HG02763 (cell line): ENCODE results near the gene DTX1.

Experiments
- ATAC-seq: cut with Tn5 transposase; IDR thresholded peaks from one replicate; pipeline ENCODE4 v1.9.1; 2021; ENCODE audit warnings: mild to moderate bottlenecking, moderate library complexity; ENCODE audit not compliant: unreplicated experiment

Gene DTX1

DNA sequence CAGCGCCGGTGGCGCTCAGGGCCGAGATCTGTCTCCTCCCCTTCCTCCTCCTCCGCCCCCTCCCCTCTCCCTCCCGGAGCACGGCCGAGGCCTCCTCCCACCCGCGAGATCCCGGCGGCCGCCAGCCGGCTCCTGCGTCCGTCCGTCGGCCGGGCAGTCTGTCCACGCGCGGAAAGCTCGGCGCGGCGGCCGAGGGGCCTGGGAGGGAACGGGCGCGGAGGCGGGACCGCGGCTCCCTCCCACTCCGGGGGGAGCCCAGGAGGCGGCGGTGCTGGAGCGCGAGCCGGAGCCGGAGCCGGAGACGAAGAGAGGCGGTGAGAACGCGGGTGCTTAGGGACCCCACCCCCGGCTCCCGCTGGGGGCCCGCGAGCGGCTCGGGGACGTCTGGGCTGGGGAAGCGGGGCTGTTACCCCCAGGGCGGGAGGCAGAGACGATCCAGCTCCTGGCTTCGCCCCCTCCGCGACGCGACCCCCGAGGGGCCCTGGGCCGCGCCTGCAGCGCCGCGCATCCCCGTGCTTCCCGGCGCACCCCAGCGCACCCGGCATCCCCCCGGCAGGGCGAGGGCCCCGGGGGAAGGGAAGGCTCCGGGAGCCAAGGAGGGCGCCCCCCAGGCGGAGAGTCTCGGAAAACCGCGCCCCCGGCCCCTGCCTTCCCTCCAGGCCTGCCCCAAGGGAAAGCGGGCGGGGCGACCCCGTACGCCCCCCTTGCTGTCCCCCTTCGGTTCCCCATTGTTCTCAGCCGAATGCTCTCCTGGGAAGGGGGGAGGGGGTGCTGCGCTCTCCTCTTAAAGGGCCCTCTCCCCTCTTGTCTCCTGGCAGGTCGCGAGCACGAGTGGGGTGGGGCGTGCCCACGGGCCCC is at the start of gene DTX1:
DTX1 (plus strand) TSS at position 100 of the 858 bp plus-strand sequence. CDS start 1,463 bp downstream, outside the sequence.
- ATAC-seq: no peak

DNA sequence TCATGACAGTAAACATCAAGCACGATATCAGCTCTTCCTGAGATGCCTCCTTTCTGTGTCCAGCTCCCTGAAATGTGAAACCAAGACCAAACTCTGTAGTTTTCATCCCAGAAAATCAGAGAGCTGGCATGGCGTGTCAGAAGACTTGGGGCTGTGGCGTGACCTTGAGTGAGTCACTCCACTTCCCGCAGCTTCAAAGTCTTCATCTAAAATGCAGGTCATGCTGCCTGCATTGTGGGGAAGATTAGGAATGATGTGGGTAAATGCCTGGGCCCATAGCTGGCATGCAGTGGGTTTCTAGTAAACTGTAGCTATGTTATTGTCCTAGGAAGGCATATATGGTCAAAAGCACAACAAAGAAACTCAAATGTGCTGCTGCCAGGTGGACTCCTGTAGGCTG is 49.4 kb upstream of the DTX1 start:
- no peak for ATAC-seq

DNA sequence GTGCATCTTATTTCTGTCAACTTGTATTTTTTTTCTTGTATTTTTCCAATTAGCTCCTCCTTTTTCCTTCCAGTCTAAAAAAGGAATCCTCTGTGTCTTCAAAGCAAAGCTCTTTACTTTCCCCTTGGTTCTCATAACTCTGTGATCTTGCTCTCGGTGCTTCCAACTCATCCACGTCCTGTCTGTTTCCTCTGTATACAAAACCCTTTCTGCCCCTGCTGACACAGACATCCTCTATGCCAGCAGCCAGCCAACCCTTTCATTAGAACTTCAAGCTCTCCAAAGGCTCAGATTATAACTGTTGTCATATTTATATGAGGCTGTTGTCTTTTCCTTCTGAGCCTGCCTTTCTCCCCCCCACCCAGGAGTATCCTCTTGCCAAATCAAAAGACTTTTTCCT is 45.8 kb upstream of the DTX1 start:
- ATAC-seq: no peak

DNA sequence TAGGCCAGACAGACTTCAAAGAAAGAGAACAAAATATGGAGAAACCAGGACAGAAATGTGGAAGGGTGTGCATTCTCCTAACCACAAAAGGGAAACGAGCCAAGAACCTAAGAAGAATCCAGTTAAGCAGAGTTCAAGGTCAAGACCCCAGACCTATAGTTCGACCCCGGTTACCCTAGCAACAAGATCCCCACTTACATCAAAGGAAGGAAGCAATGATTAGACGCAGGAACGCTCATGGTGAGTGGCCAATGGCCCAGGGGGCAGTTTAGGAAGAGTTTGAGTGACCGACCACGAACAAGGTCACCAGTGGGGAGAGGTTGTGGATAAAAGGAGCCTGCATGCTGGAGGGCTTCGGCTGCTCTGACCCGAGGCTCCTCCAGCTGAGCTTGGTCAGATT is 42.0 kb upstream of the DTX1 start:
- no peak for ATAC-seq

DNA sequence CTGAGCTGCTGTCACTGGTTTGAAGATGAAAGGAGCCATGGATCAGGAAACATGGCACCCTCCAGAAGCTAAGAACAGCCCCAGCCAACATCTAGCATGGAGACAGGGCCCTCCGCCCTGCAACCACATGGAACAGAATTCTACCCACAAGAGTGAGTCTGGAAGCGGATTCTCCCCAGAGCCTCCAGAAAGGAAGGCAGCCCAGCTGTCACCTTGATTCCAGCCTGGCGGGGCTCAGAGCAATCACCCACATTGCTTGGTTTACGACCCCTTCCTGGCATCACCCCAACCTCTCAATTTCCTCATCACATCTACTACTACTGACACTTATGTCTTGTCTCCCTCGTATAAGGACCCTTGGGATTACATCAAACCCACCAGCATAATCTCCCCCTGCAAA is 39.7 kb upstream of the DTX1 start:
- no peak for ATAC-seq

DNA sequence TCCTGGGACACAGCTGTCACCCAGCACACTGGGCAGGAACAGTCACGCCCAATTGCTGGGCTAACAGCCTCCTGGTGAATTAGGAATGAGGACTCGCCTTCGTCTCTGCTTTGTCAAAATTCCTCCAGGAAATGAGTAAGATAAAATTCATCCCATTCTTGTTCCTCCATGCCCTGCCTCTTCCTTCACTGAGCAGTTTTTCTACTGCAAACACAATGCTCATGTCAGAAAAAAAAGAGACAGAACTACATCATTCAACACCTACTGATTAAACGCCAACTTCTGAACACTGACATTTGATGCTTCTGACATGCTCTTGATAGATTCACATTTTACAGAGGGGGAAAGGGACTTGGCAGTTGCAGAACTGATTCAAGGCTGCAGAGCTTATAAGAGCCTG is 37.5 kb upstream of the DTX1 start:
- ATAC-seq: no peak

DNA sequence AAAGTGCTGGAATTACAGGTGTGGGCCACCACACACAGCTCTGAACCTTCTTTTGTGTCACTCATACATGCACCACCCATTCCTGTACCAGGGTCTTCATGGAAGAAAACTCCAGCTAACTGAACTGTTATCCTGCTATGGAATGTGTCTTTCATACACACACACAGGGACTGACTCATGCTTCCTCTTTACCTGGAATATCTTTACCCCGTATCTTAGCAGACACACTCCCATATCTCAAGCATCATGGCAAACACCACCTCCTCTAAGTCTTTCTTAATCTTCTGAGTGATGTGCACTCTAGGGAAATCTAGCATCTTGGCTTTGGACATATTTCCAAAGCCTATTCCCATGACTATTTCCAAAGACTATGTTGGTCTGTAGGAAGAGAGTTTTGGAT is 35.0 kb upstream of the DTX1 start:
- no peak for ATAC-seq

DNA sequence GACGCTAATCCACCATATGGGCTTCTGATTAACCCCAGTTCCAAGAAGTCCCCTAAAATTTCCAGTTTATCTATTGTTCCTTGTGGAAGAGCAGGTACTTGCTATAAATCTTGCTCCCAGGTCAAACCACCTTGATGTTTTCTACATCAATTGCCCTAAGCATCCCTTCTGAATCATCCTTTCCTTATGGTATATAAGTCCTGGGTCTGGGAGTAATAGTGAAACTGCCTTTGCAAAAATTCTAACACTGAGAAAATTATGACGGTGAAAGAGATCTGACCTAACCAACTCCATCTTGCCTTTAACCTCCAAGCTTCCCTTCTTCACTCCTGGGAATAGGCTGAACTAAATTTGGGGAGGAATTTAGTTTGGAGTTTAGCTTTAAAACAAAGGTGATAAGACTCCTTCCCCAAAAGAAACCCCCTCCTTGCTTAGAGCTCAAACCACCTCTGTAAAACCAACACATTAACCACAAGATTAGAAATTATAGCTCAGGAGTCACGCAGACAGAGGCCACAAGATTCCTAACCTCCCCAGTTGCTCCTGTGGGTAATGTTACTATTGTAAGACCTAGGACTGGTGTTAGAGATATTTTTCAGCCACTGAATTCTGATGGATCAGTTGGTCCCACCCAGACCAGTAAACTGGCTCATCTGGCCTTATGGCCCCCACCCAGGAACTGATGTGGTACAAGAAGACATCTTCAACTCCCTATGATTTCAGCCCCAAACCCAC is 33.8 kb upstream of the DTX1 start:
- no peak for ATAC-seq

DNA sequence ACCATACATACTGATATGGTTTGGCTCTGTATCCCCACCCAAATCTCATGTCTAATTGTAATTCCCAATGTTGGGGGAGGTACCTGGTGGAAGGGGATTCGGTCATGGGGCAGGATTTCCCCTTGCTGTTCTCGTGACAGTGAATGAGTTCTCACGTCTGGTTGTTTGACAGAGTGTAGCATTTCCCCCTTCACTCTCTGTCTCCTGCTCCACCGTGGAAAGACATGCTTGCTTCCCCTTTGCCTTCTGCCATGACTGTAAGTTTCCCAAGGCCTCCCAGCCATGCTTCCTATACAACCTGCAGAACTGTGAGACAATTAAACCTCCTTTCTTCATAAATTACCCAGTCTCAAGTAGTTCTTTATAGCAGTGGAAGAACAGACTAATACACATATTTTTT is 28.8 kb upstream of the DTX1 start:
- no peak for ATAC-seq

DNA sequence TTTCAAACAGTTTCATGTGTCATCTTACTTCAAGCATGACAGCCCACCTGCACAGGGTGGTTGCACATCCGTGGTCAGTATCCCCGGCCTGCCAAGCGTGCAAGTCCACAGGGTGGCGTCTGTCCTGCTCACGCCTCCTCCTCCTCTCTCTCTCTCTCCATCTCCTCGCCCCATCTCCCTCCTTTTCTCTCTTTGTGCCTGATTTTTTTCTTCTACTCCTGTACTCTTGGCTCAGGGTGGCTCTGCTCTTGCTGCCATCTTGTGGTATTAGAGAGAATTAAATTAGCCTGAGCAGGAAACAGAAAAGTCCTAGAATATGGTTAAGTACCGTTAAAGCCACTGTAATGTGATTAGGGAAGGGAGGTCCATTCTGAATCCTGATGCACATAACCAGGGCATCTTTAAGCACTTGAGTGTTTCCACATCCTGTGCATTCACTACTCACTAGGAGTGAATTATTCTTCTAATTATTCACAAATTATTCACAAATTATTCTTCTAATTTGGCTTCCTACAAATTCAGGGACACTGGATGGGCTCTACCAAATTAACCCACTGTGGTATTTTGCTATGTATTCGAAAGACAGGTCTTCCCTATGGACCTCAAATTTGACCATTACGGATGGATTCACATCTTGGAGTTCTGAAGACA is 25.5 kb upstream of the DTX1 start:
- ATAC-seq: no peak

DNA sequence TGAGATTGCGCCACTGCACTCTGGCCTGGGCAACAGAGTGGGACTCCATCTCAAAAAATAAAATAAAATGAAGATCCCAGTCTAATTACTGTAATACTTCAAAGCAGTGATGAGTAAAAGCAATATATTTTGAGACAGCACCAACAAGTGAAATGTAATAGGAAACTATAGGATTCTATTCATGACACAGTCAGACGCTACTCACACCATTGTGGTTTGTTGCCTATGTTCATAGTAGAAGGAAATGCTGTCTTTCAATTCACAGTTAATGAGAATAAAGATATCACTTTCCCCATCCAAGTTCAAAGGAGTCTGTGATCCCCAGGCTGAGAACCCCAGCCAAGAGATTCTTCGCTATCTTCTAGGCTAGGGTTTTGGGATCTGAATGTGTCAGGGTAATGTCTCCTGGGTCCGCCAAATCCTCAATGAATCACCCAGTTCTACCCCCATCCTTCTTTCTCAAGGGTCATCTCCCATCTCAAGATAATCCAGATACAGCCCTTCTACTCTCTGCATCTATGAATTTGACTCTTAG is 16.6 kb upstream of the DTX1 start:
- ATAC-seq: no peak

DNA sequence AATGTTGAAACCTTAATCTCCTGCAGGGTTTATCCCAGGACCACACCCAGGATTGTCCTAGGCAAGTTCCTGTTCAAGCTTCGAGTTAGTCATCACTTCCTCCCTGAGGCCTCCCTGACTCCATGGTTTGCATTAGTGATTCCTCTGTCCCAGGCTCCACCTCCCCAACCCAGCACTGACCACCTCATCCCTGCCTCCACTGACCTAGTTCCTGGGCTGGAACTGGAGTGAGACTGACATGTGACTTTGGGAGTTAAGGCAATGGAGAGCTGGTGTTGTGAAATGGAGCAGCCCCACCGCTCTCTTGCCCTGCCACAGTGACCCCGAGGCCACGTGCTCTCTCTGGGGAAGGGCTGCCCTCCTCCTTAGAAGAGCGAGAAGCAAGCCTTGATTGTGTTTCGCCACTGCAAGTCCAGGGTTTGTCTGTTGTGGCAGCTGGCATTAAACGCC is 15.8 kb upstream of the DTX1 start:
- no peak for ATAC-seq

DNA sequence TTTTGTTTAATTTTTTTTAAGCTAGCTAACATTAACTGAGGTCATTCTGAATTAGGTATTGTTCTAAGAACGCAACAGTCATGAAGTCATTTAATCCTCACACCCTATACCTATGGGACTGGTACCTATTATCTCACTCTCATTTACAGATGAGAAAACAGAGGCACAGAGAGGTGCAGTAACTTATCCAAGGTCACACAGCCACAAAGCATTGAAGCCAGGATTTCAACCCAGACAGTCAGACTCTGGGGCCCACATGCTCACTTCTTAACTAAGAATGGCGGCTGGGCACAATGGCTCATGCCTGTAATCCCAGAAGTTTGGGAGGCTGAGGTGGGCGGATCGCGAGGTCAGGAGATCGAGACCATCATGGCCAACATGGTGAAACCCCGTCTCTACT is 15.0 kb upstream of the DTX1 start:
- ATAC-seq: no peak

DNA sequence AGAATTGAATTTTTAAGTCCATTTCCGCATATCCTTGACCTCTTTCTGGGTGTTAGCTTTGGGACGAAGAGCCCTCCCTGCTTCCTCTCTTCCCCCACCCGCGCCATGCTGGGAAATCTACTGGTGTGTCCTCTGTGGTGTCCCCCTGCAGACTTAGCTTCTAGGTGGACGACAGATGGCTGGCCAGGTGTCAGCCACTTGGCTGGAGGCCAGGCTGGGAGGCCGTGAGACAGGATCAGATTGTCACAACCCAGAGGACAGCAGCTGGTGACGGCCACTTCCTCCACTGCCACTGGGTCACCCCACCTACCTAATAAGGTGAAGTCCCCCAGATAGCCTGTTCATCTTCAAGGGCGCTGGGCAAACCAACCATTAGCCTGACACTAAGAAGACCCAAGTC is 13.3 kb upstream of the DTX1 start:
- no peak for ATAC-seq

DNA sequence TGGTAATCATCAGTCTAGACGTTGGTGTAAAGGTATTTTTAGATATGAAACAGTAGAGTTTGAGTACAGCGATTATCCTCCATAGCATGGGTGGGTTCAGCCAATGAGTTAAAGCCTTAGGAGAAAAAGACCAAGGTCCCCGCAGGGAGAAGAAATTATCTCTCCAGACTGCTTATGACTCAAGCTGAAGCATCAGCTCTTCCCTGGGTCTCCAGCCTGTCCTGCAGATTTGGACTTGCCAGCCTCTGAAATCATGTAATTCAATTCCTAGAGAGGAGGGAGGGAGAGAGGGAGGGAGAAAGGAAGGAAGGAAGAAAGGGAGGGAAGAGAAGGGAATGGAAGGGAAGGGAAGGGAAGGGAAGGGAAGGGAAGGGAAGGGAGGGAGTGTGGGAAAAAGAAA is 12.0 kb upstream of the DTX1 start:
- ATAC-seq: no peak

DNA sequence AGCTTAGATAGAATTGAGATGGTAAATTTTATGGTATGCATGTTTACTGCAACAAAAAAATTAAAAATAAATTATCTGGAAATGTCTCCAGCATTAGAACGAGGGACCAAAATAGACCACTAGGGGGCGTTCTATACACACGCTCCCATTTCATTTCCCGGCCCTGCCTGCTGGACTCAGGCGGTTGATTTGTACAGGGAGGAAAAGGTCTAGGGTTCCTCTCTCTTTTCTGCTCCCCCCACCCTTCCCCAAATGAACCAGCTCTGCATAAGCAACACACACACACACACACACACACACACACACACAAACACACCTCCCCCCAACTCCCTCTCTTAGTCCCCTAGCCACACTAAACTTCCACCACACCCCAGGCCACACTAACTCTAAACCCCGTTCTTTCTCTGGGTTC is 7.8 kb upstream of the DTX1 start:
- ATAC-seq: no peak

DNA sequence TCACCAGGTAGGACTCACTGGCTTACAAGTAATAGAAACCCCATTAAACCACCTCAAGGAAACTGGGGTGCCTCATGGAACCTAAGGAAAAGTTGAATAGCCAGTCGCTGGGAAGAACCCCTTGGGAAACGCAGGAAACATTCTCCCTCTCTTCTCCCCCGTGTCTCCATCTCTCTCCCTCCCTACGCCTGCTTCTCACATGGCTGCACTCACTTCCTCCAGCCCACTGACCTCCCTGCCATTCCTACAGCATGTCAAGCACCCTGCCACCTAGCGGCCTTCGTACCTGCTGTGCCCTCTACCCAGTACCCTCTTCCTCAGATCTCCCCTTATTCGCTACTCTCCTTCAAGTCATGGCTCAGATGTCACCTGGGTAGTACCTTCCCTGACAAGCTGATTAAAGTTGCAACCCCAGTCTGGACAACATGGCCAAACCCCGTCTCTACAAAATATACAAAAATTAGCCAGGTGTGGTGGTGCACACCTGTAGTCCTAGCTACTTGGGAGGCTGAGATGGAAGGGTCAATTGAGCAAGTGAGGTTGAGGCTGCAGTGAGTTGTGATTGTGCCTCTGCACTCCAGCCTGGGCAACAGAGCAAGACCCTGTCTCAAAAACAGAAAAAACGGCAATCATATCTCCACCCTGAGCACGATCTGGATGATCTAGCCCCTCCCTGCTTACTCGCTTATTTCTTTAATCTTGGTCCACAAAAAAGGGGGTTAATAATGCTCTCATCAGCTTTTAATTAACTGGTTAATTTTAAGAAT is 6.4 kb upstream of the DTX1 start:
- ATAC-seq: no peak

DNA sequence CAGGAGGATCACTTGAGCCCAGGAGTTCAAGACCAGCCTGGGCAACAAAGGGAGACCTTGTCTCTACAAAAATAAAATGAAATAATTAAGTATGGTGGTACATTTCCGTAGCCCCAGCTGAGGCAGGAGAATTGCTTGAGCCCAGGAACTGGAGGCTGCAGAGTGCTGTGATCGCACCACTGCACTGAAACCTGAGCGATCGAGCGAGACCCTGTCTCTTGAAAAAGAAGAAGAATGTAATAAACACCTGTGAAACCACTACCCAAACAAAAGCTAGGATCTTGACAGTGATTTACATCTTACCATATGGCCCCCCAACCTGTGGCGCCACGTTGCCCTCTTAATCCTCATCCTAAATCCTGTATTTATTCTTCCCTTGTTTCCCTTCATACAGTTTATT is 5.7 kb upstream of the DTX1 start:
- no peak for ATAC-seq

DNA sequence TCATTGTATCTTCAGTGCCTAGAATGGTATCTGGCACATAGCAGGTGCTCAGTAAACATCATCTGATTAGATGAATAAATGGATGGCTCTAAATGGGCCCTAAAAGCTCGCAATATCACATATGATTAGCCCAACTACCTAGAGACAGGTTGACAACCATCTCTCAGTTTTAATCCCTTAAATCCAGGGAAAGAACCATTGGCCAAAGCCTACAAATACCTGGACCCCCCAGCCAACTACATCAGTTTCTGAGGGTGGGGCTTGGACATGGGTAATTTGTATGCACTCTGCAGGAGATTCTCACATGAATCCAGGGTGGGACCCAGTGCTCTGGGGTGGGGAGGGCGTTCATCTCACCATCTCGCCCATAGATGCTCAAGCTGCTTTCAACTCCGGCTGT is 4.8 kb upstream of the DTX1 start:
- ATAC-seq: no peak

DNA sequence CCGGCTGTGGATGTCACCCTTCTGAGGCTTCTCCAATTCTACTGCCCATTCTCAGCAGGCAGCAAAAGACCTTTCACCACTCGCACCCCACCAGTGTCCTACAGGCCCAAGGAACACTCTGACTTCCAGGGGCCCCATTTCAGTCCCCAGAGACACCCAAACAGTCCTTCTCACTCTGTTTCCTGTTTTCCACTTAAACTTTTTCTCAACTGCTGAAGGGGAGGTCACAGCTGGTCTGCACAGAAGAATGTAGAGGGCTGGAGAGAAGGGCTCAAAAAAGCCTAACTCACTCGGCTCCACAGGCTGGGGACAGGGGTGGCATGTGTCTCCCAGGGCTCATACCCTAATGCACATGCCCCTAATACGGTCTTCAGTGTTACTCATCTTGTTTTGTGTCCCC is 4.2 kb upstream of the DTX1 start:
- ATAC-seq: no peak

DNA sequence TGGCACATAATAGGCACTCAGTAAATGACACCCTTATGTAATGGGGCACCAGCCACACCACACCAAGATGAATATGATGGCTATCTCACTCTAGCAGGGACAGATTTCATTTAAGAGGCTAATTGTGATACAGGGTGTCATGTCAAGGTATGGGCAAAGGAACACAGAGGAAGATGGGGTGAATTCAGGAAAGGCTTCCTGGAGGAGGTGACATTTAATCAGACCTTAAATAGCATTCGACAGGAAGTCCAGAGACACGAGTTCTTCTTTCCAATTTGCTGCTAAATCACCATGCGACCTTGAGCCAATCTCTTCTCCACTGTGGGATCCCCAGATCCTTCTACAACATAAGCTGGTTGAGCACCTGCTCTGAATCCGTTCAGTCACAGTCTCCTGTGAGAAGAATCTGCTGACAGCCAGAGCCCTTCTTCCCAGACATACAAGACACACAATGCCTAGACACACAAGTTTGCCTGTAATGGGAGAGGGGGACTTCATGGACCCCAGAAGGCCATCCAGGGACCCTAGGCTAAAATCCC is 1.5 kb upstream of the DTX1 start:
- no peak for ATAC-seq
